Measurements from ENCODE around the gene MACROH2A2.

DNA sequence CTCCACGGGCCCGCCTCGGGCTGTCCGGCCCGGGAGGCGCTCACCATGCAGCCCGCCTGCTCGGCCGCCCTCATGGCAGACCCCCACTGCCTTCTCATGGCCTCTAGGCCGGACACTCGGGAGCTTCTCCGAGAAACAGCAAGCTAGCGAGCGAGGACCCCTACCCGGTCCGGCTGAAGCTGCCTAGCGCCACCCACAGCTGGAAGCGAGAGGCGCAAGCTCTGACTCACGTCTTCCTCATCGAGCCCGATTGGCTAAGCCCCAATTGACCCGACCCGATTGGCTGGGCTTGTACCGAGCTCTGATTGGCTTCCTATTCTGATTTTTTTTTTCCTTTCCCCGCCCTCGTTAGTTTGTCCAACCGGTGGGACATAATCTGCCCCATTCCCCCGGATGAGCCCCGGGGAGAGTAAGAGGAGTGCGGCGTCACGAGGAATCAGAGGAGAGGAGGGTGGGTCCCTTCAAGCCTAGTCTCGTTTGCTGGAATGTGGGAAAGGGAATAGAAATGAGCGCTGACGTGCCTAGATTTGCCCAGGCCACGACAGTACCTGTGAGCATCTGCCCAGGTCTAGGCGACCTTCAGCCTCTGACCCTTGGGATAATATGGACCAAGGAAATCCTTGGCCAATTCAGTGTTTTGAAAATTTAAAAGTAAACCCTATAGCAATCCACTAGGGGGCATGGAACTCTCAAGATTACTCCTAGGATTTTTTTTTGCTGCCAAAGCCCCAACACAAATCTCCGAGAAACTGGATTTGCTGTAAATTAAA lies 94.0 kb downstream of the MACROH2A2 start, which contains the start of gene TYSND1:
- TF ChIP-seq TAF1 (IDR thresholded peaks at IDR 0.05; ENCODE audit: borderline replicate concordance, insufficient read depth, low read length) (peak; percentile 85; the same call in 1 of the 2 replicates), POLR2AphosphoS5 (IDR thresholded peaks at IDR 0.05; ENCODE audit: low read depth, low read length) (peak; percentile 87), FOXP2 (optimal IDR thresholded peaks at IDR 0.05; ENCODE audit: borderline replicate concordance, extremely low read depth, extremely low read length, insufficient read depth) (peak; percentile 50)
- TF ChIP-seq, protein P1, sequence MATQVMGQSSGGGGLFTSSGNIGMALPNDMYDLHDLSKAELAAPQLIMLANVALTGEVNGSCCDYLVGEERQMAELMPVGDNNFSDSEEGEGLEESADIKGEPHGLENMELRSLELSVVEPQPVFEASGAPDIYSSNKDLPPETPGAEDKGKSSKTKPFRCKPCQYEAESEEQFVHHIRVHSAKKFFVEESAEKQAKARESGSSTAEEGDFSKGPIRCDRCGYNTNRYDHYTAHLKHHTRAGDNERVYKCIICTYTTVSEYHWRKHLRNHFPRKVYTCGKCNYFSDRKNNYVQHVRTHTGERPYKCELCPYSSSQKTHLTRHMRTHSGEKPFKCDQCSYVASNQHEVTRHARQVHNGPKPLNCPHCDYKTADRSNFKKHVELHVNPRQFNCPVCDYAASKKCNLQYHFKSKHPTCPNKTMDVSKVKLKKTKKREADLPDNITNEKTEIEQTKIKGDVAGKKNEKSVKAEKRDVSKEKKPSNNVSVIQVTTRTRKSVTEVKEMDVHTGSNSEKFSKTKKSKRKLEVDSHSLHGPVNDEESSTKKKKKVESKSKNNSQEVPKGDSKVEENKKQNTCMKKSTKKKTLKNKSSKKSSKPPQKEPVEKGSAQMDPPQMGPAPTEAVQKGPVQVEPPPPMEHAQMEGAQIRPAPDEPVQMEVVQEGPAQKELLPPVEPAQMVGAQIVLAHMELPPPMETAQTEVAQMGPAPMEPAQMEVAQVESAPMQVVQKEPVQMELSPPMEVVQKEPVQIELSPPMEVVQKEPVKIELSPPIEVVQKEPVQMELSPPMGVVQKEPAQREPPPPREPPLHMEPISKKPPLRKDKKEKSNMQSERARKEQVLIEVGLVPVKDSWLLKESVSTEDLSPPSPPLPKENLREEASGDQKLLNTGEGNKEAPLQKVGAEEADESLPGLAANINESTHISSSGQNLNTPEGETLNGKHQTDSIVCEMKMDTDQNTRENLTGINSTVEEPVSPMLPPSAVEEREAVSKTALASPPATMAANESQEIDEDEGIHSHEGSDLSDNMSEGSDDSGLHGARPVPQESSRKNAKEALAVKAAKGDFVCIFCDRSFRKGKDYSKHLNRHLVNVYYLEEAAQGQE (IDR thresholded peaks at IDR 0.05; ENCODE audit: insufficient read depth in 1 of 2, low read depth in 2 of 2, low read length in 2 of 2): no peak

Measured in PFSK-1 (cell line).